H9 (cell line): ENCODE measurements around the gene MYO1D. TPM values are rescaled to one million over a fixed set of nuclear protein-coding genes. Genes with fewer than 3 reads are reported as not detected.

Source experiments
- DNase-seq: peaks from one replicate; pipeline ENCODE4 v3.0.0-alpha.2; 2017
- H2AFZ ChIP-seq: one replicate; pipeline ENCODE4 v1.6.1; 2013; ENCODE audit warnings: mild to moderate bottlenecking, low read length, control low read depth, moderate library complexity
- H2AK5ac ChIP-seq: 2 replicates; pipeline ENCODE4 v1.6.1; 2013; ENCODE audit warnings: low read length, control low read depth, mixed read lengths; ENCODE audit not compliant: insufficient read length
- H2BK120ac ChIP-seq: one replicate; pipeline ENCODE4 v1.6.1; 2013; ENCODE audit warnings: low read depth, mild to moderate bottlenecking, low read length, control low read depth, inconsistent platforms; ENCODE audit not compliant: poor library complexity, severe bottlenecking
- H2BK12ac ChIP-seq: 2 replicates; pipeline ENCODE4 v1.6.1; 2013; ENCODE audit warnings: low read length, control low read depth, mixed read lengths, low read depth; ENCODE audit not compliant: insufficient read length
- H2BK15ac ChIP-seq: 2 replicates; pipeline ENCODE4 v1.6.1; 2013; ENCODE audit warnings: low read depth, low read length, control low read depth
- H2BK20ac ChIP-seq: one replicate; pipeline ENCODE4 v1.6.1; 2013; ENCODE audit warnings: low read depth, mild to moderate bottlenecking, low read length, control low read depth, inconsistent platforms; ENCODE audit not compliant: poor library complexity, severe bottlenecking
- H2BK5ac ChIP-seq: 2 replicates; pipeline ENCODE4 v1.6.1; 2013; ENCODE audit warnings: low read length, control low read depth, mixed read lengths; ENCODE audit not compliant: insufficient read length
- H3K14ac ChIP-seq: 2 replicates; pipeline ENCODE4 v1.6.1; 2013; ENCODE audit warnings: low read length, control low read depth; ENCODE audit not compliant: insufficient read depth
- H3K18ac ChIP-seq: 2 replicates; pipeline ENCODE4 v1.6.1; 2013; ENCODE audit warnings: low read depth, mild to moderate bottlenecking, mixed read lengths, low read length, control low read depth; ENCODE audit not compliant: insufficient read length
- H3K23ac ChIP-seq: 2 replicates; pipeline ENCODE4 v1.6.1; 2013; ENCODE audit warnings: low read length, control low read depth, mixed read lengths, low read depth; ENCODE audit not compliant: insufficient read length
- H3K23me2 ChIP-seq: 2 replicates; pipeline ENCODE4 v1.6.1; 2013; ENCODE audit warnings: low read depth, mild to moderate bottlenecking, mixed read lengths, low read length, control low read depth; ENCODE audit not compliant: insufficient read length, poor library complexity, severe bottlenecking
- H3K27ac ChIP-seq: 2 replicates; pipeline ENCODE4 v1.5.1; 2013; ENCODE audit warnings: low read length, control low read depth, mixed read lengths, low read depth; ENCODE audit not compliant: insufficient read length
- H3K27me3 ChIP-seq: 2 replicates; pipeline ENCODE4 v1.6.1; 2013; ENCODE audit warnings: low read length, control low read depth, inconsistent platforms; ENCODE audit not compliant: insufficient read depth
- H3K4ac ChIP-seq: 2 replicates; pipeline ENCODE4 v1.6.1; 2013; ENCODE audit warnings: low read depth, mild to moderate bottlenecking, control low read depth, inconsistent platforms, low read length, moderate library complexity
- H3K4me1 ChIP-seq: 2 replicates; pipeline ENCODE4 v1.6.1; 2013; ENCODE audit warnings: low read length, control low read depth, inconsistent platforms; ENCODE audit not compliant: insufficient read depth
- H3K4me2 ChIP-seq: 2 replicates; pipeline ENCODE4 v1.6.1; 2013; ENCODE audit warnings: low read length, control low read depth, mixed read lengths; ENCODE audit not compliant: insufficient read length, insufficient read depth
- H3K56ac ChIP-seq: 2 replicates; pipeline ENCODE4 v1.6.1; 2013; ENCODE audit warnings: low read depth, mild to moderate bottlenecking, mixed read lengths, low read length, control low read depth; ENCODE audit not compliant: insufficient read length
- H3K79me1 ChIP-seq: 2 replicates; pipeline ENCODE4 v1.6.1; 2013; ENCODE audit warnings: low read depth, mild to moderate bottlenecking, moderate library complexity, low read length, control low read depth, inconsistent platforms; ENCODE audit not compliant: insufficient read depth, poor library complexity, severe bottlenecking
- H3K79me2 ChIP-seq: 2 replicates; pipeline ENCODE4 v1.6.1; 2013; ENCODE audit warnings: low read length, control low read depth, inconsistent platforms; ENCODE audit not compliant: insufficient read depth
- H3K9ac ChIP-seq: 2 replicates; pipeline ENCODE4 v1.6.1; 2013; ENCODE audit warnings: low read length, control low read depth, mixed read lengths; ENCODE audit not compliant: insufficient read length; ENCODE audit errors: extremely low read depth
- H3K9me3 ChIP-seq: one replicate; pipeline ENCODE4 v1.6.1; 2013; ENCODE audit warnings: low read depth, low read length, inconsistent platforms; ENCODE audit not compliant: control insufficient read depth
- H3T11ph ChIP-seq: one replicate; pipeline ENCODE4 v1.6.1; 2013; ENCODE audit warnings: mild to moderate bottlenecking, low read length, control low read depth, inconsistent platforms
- H4K20me1 ChIP-seq: one replicate; pipeline ENCODE4 v1.6.1; 2013; ENCODE audit not compliant: control insufficient read depth, insufficient read length, insufficient read depth
- H4K5ac ChIP-seq: 2 replicates; pipeline ENCODE4 v1.6.1; 2013; ENCODE audit warnings: low read depth, mild to moderate bottlenecking, mixed read lengths, low read length, control low read depth; ENCODE audit not compliant: insufficient read length
- H4K8ac ChIP-seq: replicated peaks from 2 replicates; pipeline ENCODE4 v1.6.1; 2013; ENCODE audit warnings: low read length, control low read depth, mixed read lengths, low read depth; ENCODE audit not compliant: insufficient read length
- H4K91ac ChIP-seq: 2 replicates; pipeline ENCODE4 v1.6.1; 2013; ENCODE audit warnings: low read depth, mild to moderate bottlenecking, moderate library complexity, mixed read lengths, low read length, control low read depth; ENCODE audit not compliant: insufficient read length
- H3K27ac Mint-ChIP-seq, 3 experiments: 2 replicates in 2 of 3; 3 replicates in 1 of 3; pipeline ENCODE4 v1.8.0; 2020 to 2021; ENCODE audit warnings: mixed read lengths in 3 of 3, mild to moderate bottlenecking in 1 of 3, moderate library complexity in 1 of 3
- H3K27me3 Mint-ChIP-seq: 2 replicates; pipeline ENCODE4 v1.8.0; 2021; ENCODE audit warnings: low read depth, mild to moderate bottlenecking, moderate library complexity, mixed read lengths
- H3K36me3 Mint-ChIP-seq, 3 experiments: 2 replicates in 2 of 3; 3 replicates in 1 of 3; pipeline ENCODE4 v1.8.0; 2020 to 2021; ENCODE audit warnings: low read depth in 3 of 3, mixed read lengths in 3 of 3; ENCODE audit not compliant: insufficient read depth in 1 of 3
- H3K4me1 Mint-ChIP-seq, 2 experiments: 2 replicates each; pipeline ENCODE4 v1.8.0; 2020; ENCODE audit warnings: mixed read lengths in 2 of 2
- H3K4me3 Mint-ChIP-seq, 2 experiments: 2 replicates in 1 of 2; 3 replicates in 1 of 2; pipeline ENCODE4 v1.8.0; 2020 to 2021; ENCODE audit warnings: mild to moderate bottlenecking in 2 of 2, mixed read lengths in 2 of 2, moderate library complexity in 1 of 2
- H3K9me3 Mint-ChIP-seq, 2 experiments: 2 replicates in 1 of 2; 3 replicates in 1 of 2; pipeline ENCODE4 v1.8.0; 2020; ENCODE audit warnings: mild to moderate bottlenecking in 2 of 2, mixed read lengths in 2 of 2, moderate library complexity in 1 of 2
- CTCF ChIP-seq: fragments of 200-600 bp; sonication (generic); conservative IDR thresholded peaks from 3 replicates; pipeline ENCODE4 v1.8.0; 2021; ENCODE audit warnings: antibody characterized with exemption, mild to moderate bottlenecking
- WGBS: extraction: QIAGEN DNeasy Blood & Tissue Kit; methylation state at CpG from one replicate; pipeline ENCODE4 v1.1.7; 2013; ENCODE audit warnings: missing lambda C conversion rate, low lambda C conversion rate, mixed read lengths; ENCODE audit not compliant: insufficient read length; ENCODE audit errors: extremely low coverage; 5-methylcytosine and 5-hydroxymethylcytosine counted together
- total RNA-seq: library from RNA; stranded (reverse); gene quantifications from 2 replicates; pipeline ENCODE4 v1.2.1, GENCODE V29; 2021

Gene MYO1D
- total RNA-seq, 1 experiment from 2014 or later: 19.0 TPM

- no peaks in the 10 kb centered on the region for H3K9me3 Mint-ChIP-seq
- Histone ChIP-seq H2AK5ac (no peak overlapping the region), H3K27me3 (no peaks in the 10 kb centered on the region), H3K9me3 (no peaks in the 10 kb centered on the region), H3K4me2 (no peak overlapping the region), H2BK120ac (no peak overlapping the region), H2BK12ac (no peak overlapping the region), H3K56ac (no peak overlapping the region), H2BK20ac (no peak overlapping the region), H3K23ac (no peak overlapping the region), H3K27ac (no peak overlapping the region), H3K9ac (no peak overlapping the region), H3K18ac (no peak overlapping the region), H3K79me1 (no peaks in the 10 kb centered on the region), H4K91ac (no peak overlapping the region), H4K8ac (no peak overlapping the region), H3K23me2 (no peaks in the 10 kb centered on the region), H2BK15ac (no peak overlapping the region), H3K14ac (no peak overlapping the region), H3K79me2 (no peaks in the 10 kb centered on the region), H4K5ac (no peak overlapping the region), H3K4me1 (peaks cover 2% of the 10 kb centered on the region; the same call in 1 of the 2 replicates), H2AFZ (no peak overlapping the region), H3T11ph (no peak overlapping the region), H2BK5ac (no peak overlapping the region), H3K4ac (no peak overlapping the region), H4K20me1 (no peaks in the 10 kb centered on the region)
- no peaks in the 10 kb centered on the region for H3K27me3 Mint-ChIP-seq
- no peak overlapping the region; a peak in 2 of 5 replicates for H3K4me3 Mint-ChIP-seq
- peaks cover 14% of the 10 kb centered on the region in 2 experiments for H3K4me1 Mint-ChIP-seq
- no peak for TF ChIP-seq CTCF
- peaks cover 4 to 6% (median 4%) of the 10 kb centered on the region in 3 experiments; a peak in 4 of 7 replicates for H3K36me3 Mint-ChIP-seq
- WGBS: no CpG with 5 or more reads among the region's 6 CpGs
- no peak for DNase-seq
- peak overlapping the region; percentile 21 to 37 (median 28); a peak in 5 of 7 replicates for H3K27ac Mint-ChIP-seq
Observed at GRCh38 chr17:32773856-32774694, 102.8 kb downstream of the MYO1D start.
